GM23338 (cell line): ENCODE data around the gene UFD1.

Experiments
- TF ChIP-seq, protein P1 (sequence below): IDR thresholded peaks from one replicate; pipeline ENCODE4 v1.6.1; 2018; ENCODE audit warnings: antibody characterized with exemption; ENCODE audit not compliant: unreplicated experiment
- TF ChIP-seq, protein P2 (sequence below), 2 experiments: fragments of 200-600 bp in 1 of 2; sonication (generic) in 1 of 2; conservative IDR thresholded peaks; 2 replicates each; pipeline versions ENCODE4 v1.5.1 to v1.6.1; 2016 to 2017; ENCODE audit warnings: antibody characterized with exemption in 2 of 2, low read depth in 2 of 2, mild to moderate bottlenecking in 2 of 2, moderate library complexity in 1 of 2

DNA sequence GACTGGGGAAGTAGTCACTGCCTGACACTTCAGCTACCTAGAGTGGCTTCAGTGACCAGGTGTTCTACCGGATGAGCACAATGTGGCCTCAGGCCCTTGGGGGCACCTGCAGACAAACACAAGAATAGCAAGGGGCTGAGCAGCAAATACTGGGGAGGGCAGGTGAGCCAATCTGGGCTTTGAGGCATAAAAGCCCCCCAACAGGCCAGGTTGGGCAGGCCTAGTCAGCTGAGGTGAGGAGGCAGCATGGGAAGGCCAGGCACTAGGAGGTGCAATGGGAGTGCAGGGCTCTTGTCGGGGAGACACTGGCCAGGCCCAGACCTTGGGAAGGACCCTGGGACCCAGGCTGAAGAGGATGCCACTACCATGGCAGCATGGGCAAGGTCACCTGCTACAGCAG lies 9.0 kb downstream of the UFD1 start:
- TF ChIP-seq, protein P1, sequence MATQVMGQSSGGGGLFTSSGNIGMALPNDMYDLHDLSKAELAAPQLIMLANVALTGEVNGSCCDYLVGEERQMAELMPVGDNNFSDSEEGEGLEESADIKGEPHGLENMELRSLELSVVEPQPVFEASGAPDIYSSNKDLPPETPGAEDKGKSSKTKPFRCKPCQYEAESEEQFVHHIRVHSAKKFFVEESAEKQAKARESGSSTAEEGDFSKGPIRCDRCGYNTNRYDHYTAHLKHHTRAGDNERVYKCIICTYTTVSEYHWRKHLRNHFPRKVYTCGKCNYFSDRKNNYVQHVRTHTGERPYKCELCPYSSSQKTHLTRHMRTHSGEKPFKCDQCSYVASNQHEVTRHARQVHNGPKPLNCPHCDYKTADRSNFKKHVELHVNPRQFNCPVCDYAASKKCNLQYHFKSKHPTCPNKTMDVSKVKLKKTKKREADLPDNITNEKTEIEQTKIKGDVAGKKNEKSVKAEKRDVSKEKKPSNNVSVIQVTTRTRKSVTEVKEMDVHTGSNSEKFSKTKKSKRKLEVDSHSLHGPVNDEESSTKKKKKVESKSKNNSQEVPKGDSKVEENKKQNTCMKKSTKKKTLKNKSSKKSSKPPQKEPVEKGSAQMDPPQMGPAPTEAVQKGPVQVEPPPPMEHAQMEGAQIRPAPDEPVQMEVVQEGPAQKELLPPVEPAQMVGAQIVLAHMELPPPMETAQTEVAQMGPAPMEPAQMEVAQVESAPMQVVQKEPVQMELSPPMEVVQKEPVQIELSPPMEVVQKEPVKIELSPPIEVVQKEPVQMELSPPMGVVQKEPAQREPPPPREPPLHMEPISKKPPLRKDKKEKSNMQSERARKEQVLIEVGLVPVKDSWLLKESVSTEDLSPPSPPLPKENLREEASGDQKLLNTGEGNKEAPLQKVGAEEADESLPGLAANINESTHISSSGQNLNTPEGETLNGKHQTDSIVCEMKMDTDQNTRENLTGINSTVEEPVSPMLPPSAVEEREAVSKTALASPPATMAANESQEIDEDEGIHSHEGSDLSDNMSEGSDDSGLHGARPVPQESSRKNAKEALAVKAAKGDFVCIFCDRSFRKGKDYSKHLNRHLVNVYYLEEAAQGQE = no peak
- TF ChIP-seq, protein P2, sequence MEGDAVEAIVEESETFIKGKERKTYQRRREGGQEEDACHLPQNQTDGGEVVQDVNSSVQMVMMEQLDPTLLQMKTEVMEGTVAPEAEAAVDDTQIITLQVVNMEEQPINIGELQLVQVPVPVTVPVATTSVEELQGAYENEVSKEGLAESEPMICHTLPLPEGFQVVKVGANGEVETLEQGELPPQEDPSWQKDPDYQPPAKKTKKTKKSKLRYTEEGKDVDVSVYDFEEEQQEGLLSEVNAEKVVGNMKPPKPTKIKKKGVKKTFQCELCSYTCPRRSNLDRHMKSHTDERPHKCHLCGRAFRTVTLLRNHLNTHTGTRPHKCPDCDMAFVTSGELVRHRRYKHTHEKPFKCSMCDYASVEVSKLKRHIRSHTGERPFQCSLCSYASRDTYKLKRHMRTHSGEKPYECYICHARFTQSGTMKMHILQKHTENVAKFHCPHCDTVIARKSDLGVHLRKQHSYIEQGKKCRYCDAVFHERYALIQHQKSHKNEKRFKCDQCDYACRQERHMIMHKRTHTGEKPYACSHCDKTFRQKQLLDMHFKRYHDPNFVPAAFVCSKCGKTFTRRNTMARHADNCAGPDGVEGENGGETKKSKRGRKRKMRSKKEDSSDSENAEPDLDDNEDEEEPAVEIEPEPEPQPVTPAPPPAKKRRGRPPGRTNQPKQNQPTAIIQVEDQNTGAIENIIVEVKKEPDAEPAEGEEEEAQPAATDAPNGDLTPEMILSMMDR (conservative IDR thresholded peaks at IDR 0.05; ENCODE audit: low read depth in 2 of 2) = no peak
